Testis (tissue), 5 donors: ENCODE measurements around the gene SLFNL1. TPM values are rescaled to one million over a fixed set of nuclear protein-coding genes. Genes with fewer than 3 reads are reported as not detected.

Experiments
- DNase-seq: peaks from one replicate; pipeline ENCODE4 v3.0.0-alpha.2; 2019
- H3K27ac ChIP-seq, 2 donors: fragments of 200-600 bp; sonication (generic); one replicate each; pipeline ENCODE4 v1.5.1; 2019
- H3K27me3 ChIP-seq: fragments of 200-600 bp; sonication (generic); one replicate; pipeline ENCODE4 v1.5.1; 2019
- H3K36me3 ChIP-seq: fragments of 200-600 bp; sonication (generic); one replicate; pipeline ENCODE4 v1.5.1; 2017; ENCODE audit warnings: low read depth; ENCODE audit errors: missing control alignments
- H3K4me1 ChIP-seq: fragments of 200-600 bp; sonication (generic); one replicate; pipeline ENCODE4 v1.5.1; 2019
- H3K4me3 ChIP-seq, 2 donors: fragments of 200-600 bp; sonication (generic); one replicate each; pipeline ENCODE4 v1.5.1; 2017 to 2019
- H3K9me3 ChIP-seq: fragments of 200-600 bp; sonication (generic); one replicate; pipeline ENCODE4 v1.5.1; 2017
- CTCF ChIP-seq, 3 experiments: fragments of 450-650 bp in 2 of 3; fragments of 200-600 bp in 1 of 3; sonication (generic) in 1 of 3; IDR thresholded peaks; one replicate each; pipeline ENCODE4 v1.5.1; 2016 to 2019; ENCODE audit warnings: antibody characterized with exemption in 3 of 3, mild to moderate bottlenecking in 2 of 3, moderate library complexity in 1 of 3
- POLR2A ChIP-seq: fragments of 450-650 bp; IDR thresholded peaks from one replicate; pipeline ENCODE4 v1.6.1; 2017; ENCODE audit warnings: antibody characterized with exemption, mild to moderate bottlenecking, moderate library complexity
- WGBS, 2 donors: methylation state at CpG; one replicate each; pipeline ENCODE4 v1.1.5; 2018; 5-methylcytosine and 5-hydroxymethylcytosine counted together
- intact Hi-C: fragments of 100-400 bp; cut with DNase I; formaldehyde crosslinking; loops from one replicate; pipeline ENCODE4 v1.15.1; 2023; ENCODE audit warnings: low total_unique reads
- long read RNA-seq, 2 donors: transcript quantifications; one replicate each; lab custom pipeline, GENCODE V29; 2026
- polyA plus RNA-seq: library from polyadenylated mRNA; stranded (reverse); fragments of 350-450 nt; fragmentation: Illumina TruSeq; extraction: RNeasy Lipid Tissue Mini Kit (QIAGEN cat#74804); gene quantifications from one replicate; pipeline ENCODE4 v1.2.3, GENCODE V29; 2014; ENCODE audit warnings: low read depth, low replicate concordance; ENCODE audit not compliant: insufficient read depth
- total RNA-seq, 2 donors: library from RNA; depleted of rRNA; stranded (reverse); fragments of >200 nt; gene quantifications; one replicate each; pipeline ENCODE4 v1.2.3, GENCODE V29; 2016

Gene SLFNL1
- total RNA-seq (10 to 100 TPM; 23.4 to 96.8 TPM), polyA plus RNA-seq (85.4 TPM)
- long read RNA-seq, donor 1 = 0 reads
- long read RNA-seq, donor 2 = 0 reads

- intact Hi-C loops = no loop called here
- H3K36me3 ChIP-seq = no peaks in the 10 kb centered on the region
- H3K9me3 ChIP-seq = no peaks in the 10 kb centered on the region
- H3K27me3 ChIP-seq = no peaks in the 10 kb centered on the region
- peaks cover 5% of the 10 kb centered on the region for H3K4me1 ChIP-seq
- no peak within 1 kb of the TSS for H3K4me3 ChIP-seq
- peak; percentile 21 for DNase-seq
- no peak for TF ChIP-seq CTCF (IDR thresholded peaks at IDR 0.05)
- TF ChIP-seq POLR2A = no peak
- WGBS, 2 donors = 61 to 62% methylated on average over 10 to 12 of the region's 12 CpGs
- H3K27ac ChIP-seq = no peak within 1 kb of the TSS
These were observed at the start of gene SLFNL1 for GRCh38 chr1:41021526-41022308. TSS of gene SLFNL1 (minus strand) at chr1:41021725. CDS start at chr1:41020660, 1,065 bp downstream.

- no peak overlapping the region for H3K27ac ChIP-seq
- 99% methylated on average over 5 of the region's 5 CpGs for WGBS, 2 donors
- no peaks in the 10 kb centered on the region for H3K36me3 ChIP-seq
- no peaks in the 10 kb centered on the region for H3K4me1 ChIP-seq
- no peak for DNase-seq
- no peaks in the 10 kb centered on the region for H3K27me3 ChIP-seq
- intact Hi-C loops = no loop called here
- TF ChIP-seq CTCF (IDR thresholded peaks at IDR 0.05) (no peak), POLR2A (no peak)
- H3K9me3 ChIP-seq = no peaks in the 10 kb centered on the region
- H3K4me3 ChIP-seq = no peak overlapping the region
These were observed 35.4 kb upstream of the SLFNL1 start for GRCh38 chr1:41056907-41057306.

GRCh38 chr1:41053316-41053715 is 31.8 kb upstream of the SLFNL1 start:
- intact Hi-C loops = no loop called here
- no peak for DNase-seq

GRCh38 chr1:41051022-41051421 is 29.5 kb upstream of the SLFNL1 start:
- Histone ChIP-seq H3K4me1 (no peaks in the 10 kb centered on the region), H3K27ac (no peak overlapping the region), H3K36me3 (no peaks in the 10 kb centered on the region), H3K27me3 (no peaks in the 10 kb centered on the region), H3K9me3 (no peaks in the 10 kb centered on the region), H3K4me3 (no peak overlapping the region)
- TF ChIP-seq POLR2A = no peak
- TF ChIP-seq CTCF (IDR thresholded peaks at IDR 0.05) = no peak
- WGBS, 2 donors = 60 to 64% methylated on average over 1 of the region's 1 CpG
- intact Hi-C loops = no loop called here
- DNase-seq = no peak

More at GRCh38 chr1:41053316-41053715, 31.8 kb upstream of the SLFNL1 start:
- Histone ChIP-seq H3K27me3 (no peaks in the 10 kb centered on the region), H3K4me3 (no peak overlapping the region), H3K4me1 (no peaks in the 10 kb centered on the region), H3K9me3 (no peaks in the 10 kb centered on the region), H3K36me3 (no peaks in the 10 kb centered on the region), H3K27ac (no peak overlapping the region)
- TF ChIP-seq POLR2A (no peak), CTCF (IDR thresholded peaks at IDR 0.05) (no peak)
- WGBS, 2 donors = 85 to 96% methylated on average over 2 of the region's 2 CpGs
